Uterus (tissue), 4 donors: ENCODE measurements around the gene ZBTB7C. TPM values are rescaled to one million over a fixed set of nuclear protein-coding genes. Genes with fewer than 3 reads are reported as not detected.

Source experiments
- DNase-seq, 2 donors: peaks; one replicate each; pipeline ENCODE4 v3.0.0-alpha.2; 2019 to 2020
- H3K27ac ChIP-seq, 2 donors: fragments of 200-600 bp; sonication (generic); 1 replicate in 1 of 2; 2 replicates in 1 of 2; pipeline ENCODE4 v1.5.1; 2016 to 2018
- H3K27me3 ChIP-seq, 2 donors: fragments of 200-600 bp; sonication (generic); one replicate each; pipeline ENCODE4 v1.5.1; 2018 to 2019; ENCODE audit warnings: control low read depth in 1 of 2
- H3K36me3 ChIP-seq, 2 donors: fragments of 200-600 bp; sonication (generic); one replicate each; pipeline ENCODE4 v1.5.1; 2019; ENCODE audit warnings: control low read depth in 1 of 2
- H3K4me1 ChIP-seq, 2 donors: fragments of 200-600 bp; sonication (generic); one replicate each; pipeline ENCODE4 v1.5.1; 2018 to 2019; ENCODE audit warnings: control low read depth in 1 of 2
- H3K4me3 ChIP-seq, 2 donors: fragments of 200-600 bp; sonication (generic); 1 replicate in 1 of 2; 2 replicates in 1 of 2; pipeline ENCODE4 v1.5.1; 2018 to 2019; ENCODE audit warnings: mild to moderate bottlenecking in 1 of 2
- H3K9me3 ChIP-seq, 2 donors: fragments of 200-600 bp; sonication (generic); one replicate each; pipeline ENCODE4 v1.5.1; 2019; ENCODE audit warnings: control low read depth in 1 of 2
- POLR2A ChIP-seq, 2 donors: fragments of 450-650 bp; IDR thresholded peaks; one replicate each; pipeline ENCODE4 v1.6.1; 2016; ENCODE audit warnings: antibody characterized with exemption in 2 of 2, mild to moderate bottlenecking in 1 of 2, moderate library complexity in 1 of 2
- intact Hi-C: fragments of 100-400 bp; cut with DNase I; formaldehyde crosslinking; loops from one replicate; pipeline ENCODE4 v1.15.1; 2023; ENCODE audit warnings: low total_unique reads
- total RNA-seq, 4 donors: library from RNA; depleted of rRNA in 3 of 4; stranded (reverse); fragments of >200 nt in 3 of 4; gene quantifications; one replicate each; pipeline versions ENCODE4 v1.1.0 to v1.2.4, GENCODE V29; 2014 to 2023
- TF ChIP-seq, protein P1 (sequence below), 4 experiments: fragments of 200-600 bp in 2 of 4; fragments of 450-650 bp in 2 of 4; sonication (generic) in 2 of 4; IDR thresholded peaks; one replicate each; pipeline ENCODE4 v1.5.1; 2016 to 2019; ENCODE audit warnings: antibody characterized with exemption in 4 of 4, mild to moderate bottlenecking in 2 of 4, moderate library complexity in 1 of 4
- donor health status: DM: yes; HTN: yes; CAD: no.

ZBTB7C gene
- total RNA-seq, 4 donors from 2014 or later, result 1.0 to 11.2 (median 7.9) TPM

DNA sequence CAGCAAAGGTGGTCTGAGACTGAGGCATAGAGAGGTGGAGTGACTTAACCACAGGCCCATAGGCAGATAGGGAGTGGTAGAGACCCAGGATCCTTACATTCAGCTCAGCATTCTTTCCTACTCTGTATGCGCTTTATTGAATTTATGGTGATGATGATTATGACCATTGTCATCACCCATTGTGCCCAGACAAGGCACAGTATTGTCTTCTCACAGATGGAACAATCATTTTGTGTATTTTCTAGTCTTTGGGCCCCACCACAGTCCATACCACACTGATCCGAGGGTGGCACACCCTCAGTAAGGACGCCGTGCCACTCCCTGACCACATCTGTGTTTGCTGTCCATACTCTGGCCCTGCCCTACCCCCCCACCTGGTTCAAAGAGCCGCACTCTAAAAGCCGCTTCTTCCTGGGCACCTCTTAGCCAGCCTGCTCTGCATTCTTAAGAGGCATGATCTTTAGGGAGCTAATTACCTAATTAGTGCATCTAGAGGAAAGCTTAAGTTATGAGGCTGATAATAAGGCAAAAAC, 299.2 kb downstream of the ZBTB7C start:
- Histone ChIP-seq H3K9me3 (no peaks in the 10 kb centered on the region), H3K36me3 (no peaks in the 10 kb centered on the region), H3K4me1 (no peaks in the 10 kb centered on the region), H3K27me3 (no peaks in the 10 kb centered on the region), H3K27ac (no peak overlapping the region), H3K4me3 (no peak overlapping the region)
- no peak for TF ChIP-seq POLR2A (IDR thresholded peaks at IDR 0.05)
- TF ChIP-seq, protein P1, sequence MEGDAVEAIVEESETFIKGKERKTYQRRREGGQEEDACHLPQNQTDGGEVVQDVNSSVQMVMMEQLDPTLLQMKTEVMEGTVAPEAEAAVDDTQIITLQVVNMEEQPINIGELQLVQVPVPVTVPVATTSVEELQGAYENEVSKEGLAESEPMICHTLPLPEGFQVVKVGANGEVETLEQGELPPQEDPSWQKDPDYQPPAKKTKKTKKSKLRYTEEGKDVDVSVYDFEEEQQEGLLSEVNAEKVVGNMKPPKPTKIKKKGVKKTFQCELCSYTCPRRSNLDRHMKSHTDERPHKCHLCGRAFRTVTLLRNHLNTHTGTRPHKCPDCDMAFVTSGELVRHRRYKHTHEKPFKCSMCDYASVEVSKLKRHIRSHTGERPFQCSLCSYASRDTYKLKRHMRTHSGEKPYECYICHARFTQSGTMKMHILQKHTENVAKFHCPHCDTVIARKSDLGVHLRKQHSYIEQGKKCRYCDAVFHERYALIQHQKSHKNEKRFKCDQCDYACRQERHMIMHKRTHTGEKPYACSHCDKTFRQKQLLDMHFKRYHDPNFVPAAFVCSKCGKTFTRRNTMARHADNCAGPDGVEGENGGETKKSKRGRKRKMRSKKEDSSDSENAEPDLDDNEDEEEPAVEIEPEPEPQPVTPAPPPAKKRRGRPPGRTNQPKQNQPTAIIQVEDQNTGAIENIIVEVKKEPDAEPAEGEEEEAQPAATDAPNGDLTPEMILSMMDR (IDR thresholded peaks at IDR 0.05), result no peak
- intact Hi-C loops, result no loop called here
- DNase-seq, result no peak

DNA sequence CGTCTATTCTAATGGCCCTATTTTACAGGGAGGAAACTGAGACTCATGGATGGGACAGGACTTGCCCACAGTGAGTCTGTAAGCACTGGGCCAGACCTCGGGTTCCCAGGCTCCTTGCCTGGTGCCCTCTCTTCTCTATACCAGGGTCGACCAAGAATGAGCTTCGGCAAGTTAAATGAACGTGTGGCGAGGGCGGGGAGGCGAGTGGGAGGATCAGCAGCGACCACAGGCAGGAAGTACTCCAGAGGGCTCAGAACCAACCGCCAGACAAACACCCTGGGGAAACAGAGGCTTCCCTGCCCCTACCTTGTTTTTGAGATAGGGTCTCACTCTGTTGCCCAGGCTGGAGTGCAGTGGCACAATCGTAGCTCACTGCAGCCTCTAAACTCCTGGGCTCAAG, 301.0 kb downstream of the ZBTB7C start:
- no peak overlapping the region for H3K4me3 ChIP-seq
- no peaks in the 10 kb centered on the region for H3K9me3 ChIP-seq
- no peaks in the 10 kb centered on the region for H3K36me3 ChIP-seq
- H3K27ac ChIP-seq, result no peak overlapping the region
- DNase-seq, result no peak
- no peak for TF ChIP-seq POLR2A (IDR thresholded peaks at IDR 0.05)
- TF ChIP-seq, protein P1 (IDR thresholded peaks at IDR 0.05), result no peak
- intact Hi-C loops, result no loop called here
- H3K4me1 ChIP-seq, result no peaks in the 10 kb centered on the region
- H3K27me3 ChIP-seq, result no peaks in the 10 kb centered on the region

DNA sequence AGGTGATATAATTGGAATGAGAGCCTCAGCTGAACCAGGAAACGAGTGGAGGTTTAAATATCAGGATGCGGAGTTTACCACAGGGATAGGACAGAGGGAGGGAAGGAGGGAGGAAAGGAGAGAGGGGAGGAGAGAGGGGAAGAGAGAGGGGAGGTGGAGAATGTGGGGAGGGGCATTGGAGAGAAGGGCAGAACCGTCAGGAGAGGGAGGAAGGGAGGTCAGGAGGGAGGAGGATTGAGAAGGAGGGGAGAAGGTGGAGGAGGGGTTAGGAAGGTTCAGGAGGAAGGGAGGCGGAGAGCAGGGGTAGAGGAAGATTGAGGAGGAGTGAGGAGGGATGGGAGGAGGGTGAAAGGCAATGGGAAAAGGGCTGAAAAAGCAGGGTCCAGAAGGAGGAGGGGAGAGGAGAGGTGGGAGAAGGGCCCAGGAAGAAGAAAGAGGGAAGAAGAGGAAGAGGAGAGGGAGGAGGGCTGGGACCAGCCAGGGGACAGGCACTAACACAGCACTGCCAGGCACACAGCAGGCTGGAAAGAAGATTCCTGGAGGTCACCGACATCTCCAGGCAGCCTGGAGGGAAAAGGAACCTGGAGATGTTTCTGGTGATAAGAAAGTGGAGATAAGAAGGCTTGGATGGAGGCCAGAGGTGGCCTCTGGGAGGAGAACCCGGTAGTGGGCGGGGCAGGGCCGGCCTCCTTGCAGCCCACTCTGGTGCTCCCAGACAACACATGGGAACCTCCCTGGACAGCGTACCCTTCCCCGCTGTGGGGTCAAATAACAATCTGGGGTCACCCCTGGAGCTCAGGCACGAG, 302.0 kb downstream of the ZBTB7C start:
- Histone ChIP-seq H3K27ac (no peak overlapping the region), H3K36me3 (no peaks in the 10 kb centered on the region), H3K9me3 (no peaks in the 10 kb centered on the region), H3K27me3 (no peaks in the 10 kb centered on the region), H3K4me3 (no peak overlapping the region), H3K4me1 (no peaks in the 10 kb centered on the region)
- intact Hi-C loops, result no loop called here
- TF ChIP-seq, protein P1 (IDR thresholded peaks at IDR 0.05), result no peak
- no peak for TF ChIP-seq POLR2A (IDR thresholded peaks at IDR 0.05)
- no peak for DNase-seq

DNA sequence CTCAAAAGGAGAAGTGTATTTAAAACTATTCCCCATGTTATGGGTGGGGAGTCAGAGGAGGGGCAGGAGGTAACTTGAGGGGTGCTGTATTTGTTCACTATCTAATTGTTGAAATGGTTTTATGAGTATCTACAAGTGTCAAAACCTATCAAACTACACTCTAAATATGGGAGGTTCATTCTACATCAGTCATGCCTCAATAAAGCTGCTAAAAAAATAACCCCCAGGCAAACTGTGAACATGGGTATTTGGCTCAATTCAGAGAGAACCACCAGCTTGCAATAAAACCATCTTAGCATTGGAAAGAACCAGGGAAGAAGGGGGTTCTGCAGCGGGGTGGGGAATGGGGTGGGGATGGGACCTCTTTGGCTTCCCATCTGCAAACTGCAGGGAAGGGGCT, 302.7 kb downstream of the ZBTB7C start:
- Histone ChIP-seq H3K4me1 (no peaks in the 10 kb centered on the region), H3K36me3 (no peaks in the 10 kb centered on the region), H3K27me3 (no peaks in the 10 kb centered on the region), H3K4me3 (no peak overlapping the region), H3K9me3 (no peaks in the 10 kb centered on the region), H3K27ac (no peak overlapping the region)
- TF ChIP-seq, protein P1 (IDR thresholded peaks at IDR 0.05), result no peak
- no peak for TF ChIP-seq POLR2A (IDR thresholded peaks at IDR 0.05)
- intact Hi-C loops, result no loop called here
- DNase-seq, result no peak

DNA sequence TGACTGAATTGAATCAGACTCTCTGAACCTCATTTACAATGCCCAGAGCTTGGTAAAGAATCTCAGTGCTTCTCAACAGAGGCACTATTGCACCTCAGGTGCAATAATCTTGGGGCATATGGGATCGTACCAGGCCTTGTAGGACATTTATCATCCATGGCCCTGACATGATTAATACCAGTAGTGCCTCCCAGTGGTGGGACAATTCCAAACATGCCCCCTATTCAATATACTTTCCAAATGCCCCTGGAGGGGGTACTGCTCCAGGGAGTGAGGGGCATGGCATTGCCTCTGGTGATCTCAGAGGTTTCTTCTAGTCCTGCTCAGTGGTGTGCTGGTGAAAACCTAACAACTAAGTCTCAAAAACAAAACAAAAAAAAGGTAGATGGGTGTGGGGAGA, 303.9 kb downstream of the ZBTB7C start:
- intact Hi-C loops, result no loop called here
- Histone ChIP-seq H3K27me3 (no peaks in the 10 kb centered on the region), H3K4me1 (no peaks in the 10 kb centered on the region), H3K36me3 (no peaks in the 10 kb centered on the region), H3K4me3 (no peak overlapping the region), H3K27ac (no peak overlapping the region), H3K9me3 (no peaks in the 10 kb centered on the region)
- DNase-seq, result no peak
- TF ChIP-seq, protein P1 (IDR thresholded peaks at IDR 0.05), result no peak
- TF ChIP-seq POLR2A (IDR thresholded peaks at IDR 0.05), result no peak
